GM13976 (cell line): ENCODE data around the gene ZNF662.

ENCODE experiments used
- DNase-seq: peaks from one replicate; pipeline ENCODE4 v3.0.0; 2012; ENCODE audit warnings: low spot score
- in situ Hi-C: fragments of 300-500 bp; cut with MboI; formaldehyde crosslinking; loops from one replicate; pipeline ENCODE4 v1.12.0; 2022; ENCODE audit warnings: low sequenced_read_pairs, mixed read lengths, inconsistent platforms; ENCODE audit not compliant: unreplicated experiment
- TF ChIP-seq, protein P1 (sequence below): IDR thresholded peaks from 2 replicates; pipeline ENCODE4 v1.5.1; 2012; ENCODE audit warnings: borderline replicate concordance, mild to moderate bottlenecking; ENCODE audit not compliant: insufficient read depth; ENCODE audit errors: extremely low read depth, missing control alignments, control extremely low read depth

Gene ZNF662

DNA sequence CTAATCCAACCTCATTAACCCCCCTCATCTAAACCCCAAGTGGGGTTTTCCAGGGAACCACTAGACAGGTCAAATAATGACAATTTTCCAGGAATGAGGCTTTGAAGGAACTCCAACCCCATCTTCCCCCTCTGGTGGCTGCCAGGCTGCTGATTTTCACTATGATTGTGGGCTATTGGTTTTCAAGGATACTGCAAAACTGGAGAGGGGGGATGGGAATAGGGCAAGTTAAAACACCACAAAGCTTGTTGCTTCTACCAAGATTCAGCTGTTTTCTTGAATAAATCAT, 10.4 kb upstream of the ZNF662 start:
- in situ Hi-C loops, result no loop called here
- TF ChIP-seq, protein P1, sequence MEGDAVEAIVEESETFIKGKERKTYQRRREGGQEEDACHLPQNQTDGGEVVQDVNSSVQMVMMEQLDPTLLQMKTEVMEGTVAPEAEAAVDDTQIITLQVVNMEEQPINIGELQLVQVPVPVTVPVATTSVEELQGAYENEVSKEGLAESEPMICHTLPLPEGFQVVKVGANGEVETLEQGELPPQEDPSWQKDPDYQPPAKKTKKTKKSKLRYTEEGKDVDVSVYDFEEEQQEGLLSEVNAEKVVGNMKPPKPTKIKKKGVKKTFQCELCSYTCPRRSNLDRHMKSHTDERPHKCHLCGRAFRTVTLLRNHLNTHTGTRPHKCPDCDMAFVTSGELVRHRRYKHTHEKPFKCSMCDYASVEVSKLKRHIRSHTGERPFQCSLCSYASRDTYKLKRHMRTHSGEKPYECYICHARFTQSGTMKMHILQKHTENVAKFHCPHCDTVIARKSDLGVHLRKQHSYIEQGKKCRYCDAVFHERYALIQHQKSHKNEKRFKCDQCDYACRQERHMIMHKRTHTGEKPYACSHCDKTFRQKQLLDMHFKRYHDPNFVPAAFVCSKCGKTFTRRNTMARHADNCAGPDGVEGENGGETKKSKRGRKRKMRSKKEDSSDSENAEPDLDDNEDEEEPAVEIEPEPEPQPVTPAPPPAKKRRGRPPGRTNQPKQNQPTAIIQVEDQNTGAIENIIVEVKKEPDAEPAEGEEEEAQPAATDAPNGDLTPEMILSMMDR, result no peak
- DNase-seq, result no peak

DNA sequence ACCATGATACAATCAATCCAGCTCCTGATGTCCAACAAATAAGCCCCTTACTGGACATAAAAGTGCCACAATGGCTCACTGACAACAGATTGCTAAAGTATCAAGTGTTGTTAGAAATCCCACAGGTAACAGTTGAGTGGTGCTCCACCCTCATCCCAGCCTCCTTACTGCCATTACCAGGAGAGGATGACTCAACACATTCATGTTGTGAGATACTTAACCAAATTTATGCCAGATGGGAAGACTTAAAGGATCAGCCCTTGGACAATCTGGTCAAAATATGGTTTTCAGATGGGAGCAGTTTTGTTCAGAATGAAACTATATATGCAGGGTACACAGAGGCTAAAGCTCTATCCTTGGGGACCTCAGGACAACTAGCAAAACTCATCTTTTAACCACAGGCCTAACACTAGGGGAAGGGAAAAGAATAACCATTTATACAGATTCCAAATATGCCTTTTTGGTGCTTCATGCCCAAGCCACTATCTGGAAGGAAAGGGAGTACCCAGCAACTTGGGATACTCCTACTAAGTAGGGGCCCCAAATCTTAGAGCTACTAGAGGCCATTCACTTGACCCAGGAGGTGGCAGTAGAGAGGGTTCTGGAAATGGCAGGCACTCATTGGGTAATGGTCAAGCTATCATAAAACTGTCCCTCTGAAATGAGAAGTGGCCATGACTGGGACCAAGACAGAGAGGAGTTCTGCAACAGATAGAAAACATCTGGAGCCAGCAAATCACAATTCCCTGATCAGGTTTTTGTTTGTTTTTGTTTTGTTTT, 6.9 kb upstream of the ZNF662 start:
- no peak for DNase-seq
- in situ Hi-C loops, result no loop called here
- TF ChIP-seq, protein P1, result no peak

DNA sequence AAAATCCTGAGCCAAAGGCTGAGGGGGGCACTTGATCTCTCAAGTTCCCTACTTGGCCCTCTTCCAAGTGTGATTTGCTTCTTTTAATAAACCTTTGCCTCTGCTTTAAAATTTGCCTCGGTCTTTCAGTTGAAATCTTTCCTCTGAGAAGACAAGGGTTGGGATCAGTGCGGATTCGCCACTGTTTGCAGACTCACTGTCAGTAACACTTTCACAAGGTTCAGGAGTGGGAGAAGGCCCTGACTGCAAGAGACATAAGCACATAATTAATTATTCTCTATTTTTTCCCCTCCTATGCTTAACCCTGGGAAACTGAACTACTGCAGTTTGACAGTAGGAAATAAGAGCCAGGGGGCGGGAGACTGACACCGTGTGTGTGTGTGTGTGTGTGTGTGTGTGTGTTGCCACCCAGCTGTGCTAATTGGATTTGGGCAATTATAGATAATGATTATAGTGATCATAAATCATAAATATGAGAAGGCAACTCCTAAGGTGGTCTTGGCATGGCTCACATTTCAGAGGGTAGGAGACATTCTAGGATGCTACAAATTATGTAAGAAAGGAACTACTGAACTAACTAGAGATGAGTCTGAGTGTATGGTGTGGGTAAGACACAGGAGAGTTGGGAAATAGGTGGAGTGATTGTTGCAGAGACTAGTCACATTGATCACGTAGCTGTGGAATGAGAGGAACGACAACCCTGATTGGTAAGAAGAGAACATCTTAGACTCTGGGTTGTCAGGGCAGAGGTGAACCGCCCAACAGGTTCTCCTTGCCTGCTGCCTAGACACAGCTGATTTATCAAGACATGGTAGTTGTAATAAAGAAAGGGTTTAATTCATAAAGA, 5.5 kb upstream of the ZNF662 start:
- DNase-seq, result no peak
- TF ChIP-seq, protein P1, result no peak
- in situ Hi-C loops, result no loop called here

DNA sequence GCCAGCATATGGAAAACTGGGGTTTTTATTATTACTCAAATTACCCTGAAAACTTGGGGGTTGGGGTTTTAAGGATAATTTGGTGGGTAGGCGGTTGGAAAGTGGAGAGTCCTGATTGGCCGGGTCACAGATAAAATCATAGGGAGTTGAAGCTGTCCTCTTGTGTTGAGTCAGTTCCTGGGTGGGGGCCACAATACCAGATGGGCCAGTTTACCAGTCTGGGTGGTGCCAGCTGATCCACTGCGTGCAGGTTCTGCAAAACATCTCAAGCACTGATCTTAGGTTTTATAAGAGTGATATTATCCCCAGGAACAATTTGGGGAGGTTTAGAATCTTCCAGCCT, 4.9 kb upstream of the ZNF662 start:
- DNase-seq, result no peak
- in situ Hi-C loops, result no loop called here
- TF ChIP-seq, protein P1, result no peak

DNA sequence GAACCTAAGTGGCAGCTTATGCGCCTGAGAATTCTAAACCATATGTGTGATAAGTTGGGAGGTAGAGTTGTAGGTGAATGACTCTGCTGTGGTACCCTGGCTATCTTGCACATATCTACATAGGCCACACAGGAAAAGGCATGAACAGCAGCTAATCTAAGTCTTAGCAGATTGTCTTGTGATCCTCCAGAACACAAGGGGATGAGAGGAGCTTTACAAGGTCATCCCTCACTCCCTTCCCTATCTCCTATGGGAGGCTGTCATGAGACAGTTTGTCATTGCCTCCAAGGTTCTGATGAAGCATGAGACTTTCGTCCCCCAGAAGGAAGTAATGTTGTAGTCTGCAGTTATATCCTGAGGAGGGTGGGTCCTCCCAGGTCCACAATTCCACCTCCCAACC, 3.7 kb upstream of the ZNF662 start:
- DNase-seq, result no peak
- TF ChIP-seq, protein P1, result no peak
- in situ Hi-C loops, result no loop called here

DNA sequence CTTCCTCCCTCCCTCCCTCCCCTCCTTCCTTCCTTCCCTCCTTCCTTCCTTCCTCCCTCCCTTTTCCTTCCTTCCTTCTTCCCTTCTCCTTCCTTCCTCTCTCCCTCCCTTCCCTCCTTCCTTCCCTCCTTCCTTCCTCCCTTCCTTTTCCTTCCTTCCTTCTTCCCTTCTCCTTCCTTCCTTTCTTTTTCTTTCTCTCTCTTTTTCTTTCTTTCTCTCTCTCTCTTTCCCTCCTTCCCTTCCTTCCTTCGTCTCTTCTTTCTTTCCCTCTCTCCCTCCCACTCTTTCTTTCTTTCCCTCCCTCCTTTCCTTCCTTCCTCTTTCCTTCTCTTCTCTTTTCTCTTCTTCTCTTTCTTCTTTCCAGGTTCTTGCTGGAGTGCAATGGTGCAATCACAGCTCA, 1.9 kb upstream of the ZNF662 start:
- no peak for DNase-seq
- in situ Hi-C loops, result no loop called here
- TF ChIP-seq, protein P1, result no peak
